GM18858 (cell line): ENCODE measurements around the gene ADGRD2.

ENCODE experiments used
- ATAC-seq: cut with Tn5 transposase; IDR thresholded peaks from one replicate; pipeline ENCODE4 v1.9.1; 2021; ENCODE audit not compliant: unreplicated experiment

ADGRD2 gene

GRCh38 chr9:124437086-124437485 is 13.2 kb upstream of the ADGRD2 start:
- ATAC-seq = no peak

- ATAC-seq = no peak
Measured at GRCh38 chr9:124438091-124438490, 12.2 kb upstream of the ADGRD2 start.

GRCh38 chr9:124439086-124439485 is 11.2 kb upstream of the ADGRD2 start:
- no peak for ATAC-seq

- ATAC-seq = no peak
Measured at GRCh38 chr9:124439686-124440243, 10.5 kb upstream of the ADGRD2 start.

- ATAC-seq = no peak
Measured at GRCh38 chr9:124440786-124441185, 9.5 kb upstream of the ADGRD2 start.

- no peak for ATAC-seq
Measured at GRCh38 chr9:124441291-124441690, 9.0 kb upstream of the ADGRD2 start.

GRCh38 chr9:124442379-124442778 is 7.9 kb upstream of the ADGRD2 start:
- no peak for ATAC-seq

GRCh38 chr9:124442826-124443225 is 7.4 kb upstream of the ADGRD2 start:
- ATAC-seq = no peak

GRCh38 chr9:124443625-124444024 is 6.6 kb upstream of the ADGRD2 start:
- no peak for ATAC-seq

GRCh38 chr9:124444166-124444565 is 6.1 kb upstream of the ADGRD2 start:
- no peak for ATAC-seq

GRCh38 chr9:124447297-124447661 is 3.0 kb upstream of the ADGRD2 start:
- no peak for ATAC-seq

GRCh38 chr9:124448019-124448418 is 2.2 kb upstream of the ADGRD2 start:
- ATAC-seq = no peak

GRCh38 chr9:124449381-124450151 is 685 bp upstream of the ADGRD2 start:
- ATAC-seq = no peak

- no peak for ATAC-seq
Measured at GRCh38 chr9:124450931-124451661, 845 bp downstream of the ADGRD2 start.

GRCh38 chr9:124452326-124452725 is 2.1 kb downstream of the ADGRD2 start:
- ATAC-seq = no peak

- ATAC-seq = no peak
Measured at GRCh38 chr9:124452841-124453585, 2.8 kb downstream of the ADGRD2 start.

- ATAC-seq = no peak
Measured at GRCh38 chr9:124453586-124454191, 3.4 kb downstream of the ADGRD2 start.

- ATAC-seq = no peak
Measured at GRCh38 chr9:124454296-124454695, 4.0 kb downstream of the ADGRD2 start.

GRCh38 chr9:124454791-124455443 is 4.7 kb downstream of the ADGRD2 start:
- ATAC-seq = no peak

GRCh38 chr9:124455820-124456219 is 5.6 kb downstream of the ADGRD2 start:
- no peak for ATAC-seq
